Lung (tissue), 12 donors: Measurements from ENCODE around the gene MUSK. TPM values are rescaled to one million over a fixed set of nuclear protein-coding genes. Genes with fewer than 3 reads are reported as not detected.
A peak's percentile ranks its signal among the peaks of the same experiment; 100 is the strongest.

Source experiments
- ATAC-seq: fragments of 200-7000 bp; cut with Tn5 transposase; one replicate; pipeline ENCODE4 v1.9.1; 2020; ENCODE audit warnings: moderate number of reproducible peaks; ENCODE audit not compliant: insufficient read depth, low FRiP score
- DNase-seq, 3 donors: peaks; one replicate each; pipeline ENCODE4 v3.0.0-alpha.2; 2013 to 2017
- H3K27ac ChIP-seq, 2 donors: one replicate each; pipeline ENCODE4 v1.5.1; 2013; ENCODE audit warnings: mild to moderate bottlenecking in 2 of 2, moderate library complexity in 2 of 2, control low read depth in 1 of 2, inconsistent platforms in 1 of 2, low read depth in 1 of 2, low read length in 1 of 2
- H3K27me3 ChIP-seq, 3 donors: one replicate each; pipeline ENCODE4 v1.5.1; 2013; ENCODE audit warnings: low read length in 2 of 3; ENCODE audit not compliant: control insufficient read depth in 3 of 3, insufficient read depth in 3 of 3
- H3K36me3 ChIP-seq, 4 donors: one replicate each; pipeline ENCODE4 v1.5.1; 2013; ENCODE audit warnings: low read length in 4 of 4, mild to moderate bottlenecking in 1 of 4, moderate library complexity in 1 of 4; ENCODE audit not compliant: control insufficient read depth in 4 of 4, insufficient read depth in 4 of 4
- H3K4me1 ChIP-seq, 5 donors: one replicate each; pipeline ENCODE4 v1.5.1; 2013; ENCODE audit warnings: low read length in 5 of 5, mild to moderate bottlenecking in 2 of 5, moderate library complexity in 1 of 5; ENCODE audit not compliant: control insufficient read depth in 5 of 5, insufficient read depth in 5 of 5
- H3K4me3 ChIP-seq: one replicate; pipeline ENCODE4 v1.5.1; 2013; ENCODE audit warnings: mild to moderate bottlenecking, control low read depth, moderate library complexity
- H3K9ac ChIP-seq, 2 donors: one replicate each; pipeline ENCODE4 v1.5.1; 2013; ENCODE audit warnings: low read length in 2 of 2, control low read depth in 1 of 2; ENCODE audit not compliant: insufficient read depth in 1 of 2
- H3K9me3 ChIP-seq, 4 donors: one replicate each; pipeline ENCODE4 v1.5.1; 2013; ENCODE audit warnings: low read length in 3 of 4, mild to moderate bottlenecking in 1 of 4, moderate library complexity in 1 of 4; ENCODE audit not compliant: control insufficient read depth in 4 of 4, insufficient read depth in 3 of 4
- CTCF ChIP-seq: IDR thresholded peaks from 2 replicates; pipeline ENCODE4 v1.5.1; 2012; ENCODE audit warnings: mild to moderate bottlenecking; ENCODE audit errors: control extremely low read depth, extremely low read depth
- WGBS, 2 donors: extraction: QIAGEN DNeasy Blood & Tissue Kit; methylation state at CpG; one replicate each; pipeline ENCODE4 v1.1.7; 2013; 5-methylcytosine and 5-hydroxymethylcytosine counted together
- polyA plus RNA-seq, 2 donors: library from polyadenylated mRNA; stranded (reverse); fragments of 200-250 nt; gene quantifications; one replicate each; pipeline ENCODE4 v1.2.1, GENCODE V29; 2013
- total RNA-seq, 2 donors: library from RNA; depleted of rRNA in 1 of 2; stranded (reverse); fragments of >200 nt in 1 of 2; gene quantifications; one replicate each; pipeline ENCODE4 v1.2.1, GENCODE V29; 2014 to 2021
- donor health status: control.
- donor health status: control.
- donor health status: Bipolar disorder and iron deficiency.
- donor health status: healthy.
- donor health status: DM: yes; HTN: yes; CAD: no.

Gene MUSK
- total and polyA plus RNA-seq, 4 donors = 0.14 to 2.8 (median 0.43) TPM

- Histone ChIP-seq H3K36me3 (no peaks in the 10 kb centered on the region), H3K4me3 (no peak overlapping the region), H3K4me1 (peaks cover 0 to 23% (median 5%) of the 10 kb centered on the region in 5 donors), H3K27me3 (no peaks in the 10 kb centered on the region), H3K27ac (no peak overlapping the region), H3K9ac (no peak overlapping the region), H3K9me3 (peaks cover 0 to 3% (median 0%) of the 10 kb centered on the region in 4 donors)
- DNase-seq (no peak), ATAC-seq (no peak)
- 78 to 79% methylated on average over 3 of the region's 3 CpGs for WGBS, 2 donors
- TF ChIP-seq CTCF = no peak
Measured at GRCh38 chr9:110764006-110764405, 95.4 kb downstream of the MUSK start.

- H3K36me3 ChIP-seq = no peaks in the 10 kb centered on the region
- H3K4me1 ChIP-seq = peaks cover 0 to 23% (median 5%) of the 10 kb centered on the region in 5 donors
- WGBS, 2 donors = 89 to 91% methylated on average over 2 of the region's 2 CpGs
- H3K27me3 ChIP-seq = no peaks in the 10 kb centered on the region
- no peak for DNase-seq
- no peak overlapping the region for H3K4me3 ChIP-seq
- no peak for ATAC-seq
- no peaks in the 10 kb centered on the region for H3K9me3 ChIP-seq
- no peak overlapping the region for H3K9ac ChIP-seq
- no peak overlapping the region for H3K27ac ChIP-seq
- no peak for TF ChIP-seq CTCF
Measured at GRCh38 chr9:110765926-110766325, 97.3 kb downstream of the MUSK start.

- H3K9me3 ChIP-seq = no peaks in the 10 kb centered on the region
- TF ChIP-seq CTCF = no peak
- H3K4me1 ChIP-seq = peaks cover 0 to 23% (median 5%) of the 10 kb centered on the region in 5 donors
- no peak overlapping the region for H3K27ac ChIP-seq
- no peak overlapping the region for H3K4me3 ChIP-seq
- ATAC-seq = no peak
- WGBS, 2 donors = 71 to 75% methylated on average over 6 of the region's 6 CpGs
- H3K36me3 ChIP-seq = no peaks in the 10 kb centered on the region
- no peak overlapping the region for H3K9ac ChIP-seq
- H3K27me3 ChIP-seq = no peaks in the 10 kb centered on the region
- DNase-seq = peak in 2 of 3 donors; percentile 57 to 66
Measured at GRCh38 chr9:110767559-110768063, 99.0 kb downstream of the MUSK start.

- Histone ChIP-seq H3K4me3 (no peak overlapping the region), H3K27me3 (no peaks in the 10 kb centered on the region), H3K9ac (no peak overlapping the region), H3K4me1 (peaks cover 0 to 16% (median 5%) of the 10 kb centered on the region in 5 donors), H3K27ac (no peak overlapping the region), H3K9me3 (no peaks in the 10 kb centered on the region), H3K36me3 (no peaks in the 10 kb centered on the region)
- ATAC-seq (no peak), DNase-seq (peak in 2 of 3 donors; percentile 68 to 71)
- TF ChIP-seq CTCF = no peak
- 34 to 45% methylated on average over 2 of the region's 2 CpGs for WGBS, 2 donors
Measured at GRCh38 chr9:110768886-110769285, 100.3 kb downstream of the MUSK start.
